ENCODE measurements around the gene SOX1. TPM values are rescaled to one million over a fixed set of nuclear protein-coding genes. Genes with fewer than 3 reads are reported as not detected.

The SOX1 gene
- total and polyA plus RNA-seq, 2 experiments from 2014 or later = not detected

DNA sequence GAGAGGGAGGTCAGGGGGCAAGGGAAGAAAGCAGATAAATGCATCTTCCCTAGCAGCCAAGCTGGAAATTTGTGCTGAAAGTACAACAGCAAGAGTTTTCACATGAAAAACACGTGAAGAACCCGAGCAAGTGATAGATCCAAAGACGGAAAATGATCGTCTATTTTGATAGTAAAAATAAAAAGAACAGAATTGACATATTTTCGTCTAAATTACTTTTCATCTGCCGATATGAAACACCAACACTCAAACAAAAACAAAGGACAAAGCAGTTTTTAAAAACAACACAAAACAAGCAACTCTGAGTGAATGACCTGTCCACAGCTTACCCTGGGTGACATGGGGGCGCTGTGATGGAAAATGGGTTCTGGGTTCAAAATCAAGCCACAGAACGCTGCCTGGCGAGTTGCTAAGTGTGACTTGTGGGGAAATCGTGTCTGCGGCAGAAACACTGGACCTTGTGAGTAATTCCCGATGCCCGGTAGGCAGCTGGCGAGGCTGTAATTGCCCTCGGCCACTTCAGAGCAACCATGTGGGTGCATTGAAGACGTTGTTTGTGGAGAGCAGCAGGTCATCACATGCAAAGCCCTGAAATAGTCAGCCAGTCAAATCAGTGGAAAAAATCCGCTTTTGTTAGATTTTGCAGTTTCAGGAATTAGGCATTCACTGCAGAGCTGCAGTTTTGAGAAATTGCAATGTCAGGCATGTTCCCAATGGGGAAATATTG lies 7.4 kb downstream of the SOX1 start:
- Histone ChIP-seq H3K4me1 (ENCODE audit: low read depth) (peaks cover 9% of the 10 kb centered on the region), H3K27me3 (peaks cover 100% of the 10 kb centered on the region), H3K4me3 (no peak overlapping the region), H3K36me3 (no peaks in the 10 kb centered on the region), H3K27ac (no peak overlapping the region), H3K9me3 (ENCODE audit: low read depth) (no peaks in the 10 kb centered on the region)
- DNase-seq (ENCODE audit: low read depth in 1 of 2, low spot score in 1 of 2) = no peak
- TF ChIP-seq, protein P1, sequence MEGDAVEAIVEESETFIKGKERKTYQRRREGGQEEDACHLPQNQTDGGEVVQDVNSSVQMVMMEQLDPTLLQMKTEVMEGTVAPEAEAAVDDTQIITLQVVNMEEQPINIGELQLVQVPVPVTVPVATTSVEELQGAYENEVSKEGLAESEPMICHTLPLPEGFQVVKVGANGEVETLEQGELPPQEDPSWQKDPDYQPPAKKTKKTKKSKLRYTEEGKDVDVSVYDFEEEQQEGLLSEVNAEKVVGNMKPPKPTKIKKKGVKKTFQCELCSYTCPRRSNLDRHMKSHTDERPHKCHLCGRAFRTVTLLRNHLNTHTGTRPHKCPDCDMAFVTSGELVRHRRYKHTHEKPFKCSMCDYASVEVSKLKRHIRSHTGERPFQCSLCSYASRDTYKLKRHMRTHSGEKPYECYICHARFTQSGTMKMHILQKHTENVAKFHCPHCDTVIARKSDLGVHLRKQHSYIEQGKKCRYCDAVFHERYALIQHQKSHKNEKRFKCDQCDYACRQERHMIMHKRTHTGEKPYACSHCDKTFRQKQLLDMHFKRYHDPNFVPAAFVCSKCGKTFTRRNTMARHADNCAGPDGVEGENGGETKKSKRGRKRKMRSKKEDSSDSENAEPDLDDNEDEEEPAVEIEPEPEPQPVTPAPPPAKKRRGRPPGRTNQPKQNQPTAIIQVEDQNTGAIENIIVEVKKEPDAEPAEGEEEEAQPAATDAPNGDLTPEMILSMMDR (IDR thresholded peaks at IDR 0.05; ENCODE audit: low read depth, low read length) = no peak

DNA sequence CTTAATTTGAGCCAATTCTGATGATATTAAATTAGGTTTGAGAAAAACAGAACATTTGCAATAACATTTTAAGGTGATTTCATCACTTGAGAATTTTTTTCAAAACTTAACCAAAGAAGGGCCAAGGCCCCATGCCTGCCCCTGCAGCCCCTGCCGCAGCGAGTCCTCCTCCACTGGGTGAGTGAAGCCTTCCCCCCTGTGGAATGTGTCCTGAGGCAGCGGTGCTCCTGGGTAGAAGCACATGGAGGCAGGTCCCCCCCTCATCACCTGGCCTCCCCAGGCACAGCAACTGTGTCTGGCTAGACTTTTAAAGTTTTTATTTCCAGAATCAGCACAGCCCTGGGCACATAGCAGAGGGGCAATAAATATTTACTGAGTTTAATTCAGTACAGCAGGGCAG lies 10.8 kb downstream of the SOX1 start:
- Histone ChIP-seq H3K9me3 (ENCODE audit: low read depth) (no peaks in the 10 kb centered on the region), H3K4me3 (no peak overlapping the region), H3K36me3 (no peaks in the 10 kb centered on the region), H3K27me3 (peaks cover 98% of the 10 kb centered on the region), H3K27ac (no peak overlapping the region), H3K4me1 (ENCODE audit: low read depth) (peaks cover 7% of the 10 kb centered on the region)
- TF ChIP-seq, protein P1 (IDR thresholded peaks at IDR 0.05; ENCODE audit: low read depth, low read length) = no peak
- no peak for DNase-seq (ENCODE audit: low read depth in 1 of 2, low spot score in 1 of 2)

DNA sequence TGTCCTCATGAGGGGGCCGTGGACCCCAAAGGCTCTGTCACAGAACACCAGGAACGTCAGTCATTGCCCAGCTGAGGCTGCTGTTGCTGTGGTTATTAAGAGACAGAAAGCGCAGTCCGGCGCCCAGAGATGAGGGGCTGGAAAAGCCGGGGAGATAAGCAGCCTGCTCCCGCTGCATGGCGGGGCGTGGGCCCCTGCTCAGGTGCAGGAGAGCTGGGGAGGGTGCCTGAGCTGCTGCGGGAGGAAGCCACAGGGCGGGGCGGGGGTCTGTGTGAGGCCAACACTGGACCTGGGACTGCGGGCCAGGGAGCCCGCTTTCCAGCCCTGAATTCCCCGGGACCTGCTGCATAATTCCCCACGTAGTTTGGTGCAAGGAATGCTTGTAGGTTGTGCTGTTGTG lies 11.3 kb downstream of the SOX1 start:
- Histone ChIP-seq H3K36me3 (no peaks in the 10 kb centered on the region), H3K27ac (no peak overlapping the region), H3K27me3 (peaks cover 96% of the 10 kb centered on the region), H3K9me3 (ENCODE audit: low read depth) (no peaks in the 10 kb centered on the region), H3K4me3 (no peak overlapping the region), H3K4me1 (ENCODE audit: low read depth) (peaks cover 4% of the 10 kb centered on the region)
- DNase-seq (ENCODE audit: low read depth in 1 of 2, low spot score in 1 of 2) = no peak
- TF ChIP-seq, protein P1 (IDR thresholded peaks at IDR 0.05; ENCODE audit: low read depth, low read length) = no peak

DNA sequence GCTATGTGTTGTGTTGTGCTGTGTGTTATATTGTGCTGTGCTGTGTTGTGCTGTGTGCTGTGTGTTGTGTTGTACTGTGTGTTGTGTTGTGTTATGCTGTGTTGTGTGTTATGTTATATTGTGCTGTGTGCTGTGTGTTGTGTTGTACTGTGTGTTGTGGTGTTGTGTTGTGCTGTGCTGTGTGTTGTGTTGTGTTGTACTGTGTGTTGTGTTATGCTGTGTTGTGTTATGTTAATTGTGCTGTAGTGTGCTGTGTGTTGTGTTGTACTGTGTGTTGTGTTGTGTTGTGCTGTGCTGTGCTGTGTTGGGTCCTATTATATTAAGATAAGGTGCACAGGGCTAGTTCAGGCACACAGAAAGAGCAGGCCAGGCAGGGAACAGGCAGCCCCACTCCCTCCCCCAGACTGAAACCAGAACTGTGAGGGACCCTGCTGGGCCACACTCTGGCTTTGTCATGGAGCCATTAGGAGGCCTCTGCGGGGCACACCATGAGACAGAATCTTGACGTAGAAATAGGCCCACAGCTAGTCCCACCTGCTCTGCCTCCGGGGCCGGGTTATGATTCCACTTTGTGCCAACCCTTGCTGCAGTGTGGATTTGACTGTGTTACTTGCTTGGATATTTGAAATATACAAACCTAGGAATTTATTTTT lies 12.1 kb downstream of the SOX1 start:
- Histone ChIP-seq H3K4me1 (ENCODE audit: low read depth) (no peaks in the 10 kb centered on the region), H3K27me3 (peaks cover 88% of the 10 kb centered on the region), H3K4me3 (no peak overlapping the region), H3K36me3 (no peaks in the 10 kb centered on the region), H3K9me3 (ENCODE audit: low read depth) (no peaks in the 10 kb centered on the region), H3K27ac (no peak overlapping the region)
- no peak for DNase-seq (ENCODE audit: low read depth in 1 of 2, low spot score in 1 of 2)
- TF ChIP-seq, protein P1 (IDR thresholded peaks at IDR 0.05; ENCODE audit: low read depth, low read length) = no peak

DNA sequence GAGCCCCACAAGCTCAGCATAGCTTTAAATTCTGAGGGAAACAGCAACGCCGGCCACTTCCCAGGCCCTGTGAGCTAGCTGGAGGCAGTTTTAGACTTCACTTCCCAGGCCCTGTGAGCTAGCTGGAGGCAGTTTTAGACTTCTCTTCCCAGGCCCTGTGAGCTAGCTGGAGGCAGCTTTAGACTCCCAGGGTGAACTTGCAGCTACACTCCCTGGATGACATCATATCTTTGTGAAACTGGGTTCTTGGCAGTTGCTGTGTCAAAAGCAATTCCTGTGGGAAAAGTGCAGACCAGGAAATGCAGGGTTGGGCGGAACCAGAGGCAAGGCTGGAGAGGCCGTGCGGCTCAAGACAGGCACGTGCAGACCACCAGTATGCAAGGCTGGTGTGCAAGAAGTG lies 12.7 kb downstream of the SOX1 start:
- no peaks in the 10 kb centered on the region for H3K4me1 ChIP-seq (ENCODE audit: low read depth)
- H3K4me3 ChIP-seq = no peak overlapping the region
- H3K27me3 ChIP-seq = peaks cover 81% of the 10 kb centered on the region
- TF ChIP-seq, protein P1 (IDR thresholded peaks at IDR 0.05; ENCODE audit: low read depth, low read length) = no peak
- H3K9me3 ChIP-seq (ENCODE audit: low read depth) = no peaks in the 10 kb centered on the region
- H3K27ac ChIP-seq = no peak overlapping the region
- DNase-seq (ENCODE audit: low read depth in 1 of 2, low spot score in 1 of 2) = peak in 1 of 2 donors; percentile 21
- no peaks in the 10 kb centered on the region for H3K36me3 ChIP-seq
